ENCODE data around the gene FGR.

FGR gene

GRCh38 chr1:27615346-27616192, 19.4 kb downstream of the FGR start:
- no peak for DNase-seq

- no peak for DNase-seq
Measured at GRCh38 chr1:27614625-27615344, 20.2 kb downstream of the FGR start.

- no peak for DNase-seq
Measured at GRCh38 chr1:27614043-27614624, 20.9 kb downstream of the FGR start.

GRCh38 chr1:27612718-27613117, 22.3 kb downstream of the FGR start:
- DNase-seq = no peak

- no peak for DNase-seq
Measured at GRCh38 chr1:27611450-27611849, 23.5 kb downstream of the FGR start.

- no peak for DNase-seq
Measured at GRCh38 chr1:27609618-27610240, 25.3 kb downstream of the FGR start.

DNA sequence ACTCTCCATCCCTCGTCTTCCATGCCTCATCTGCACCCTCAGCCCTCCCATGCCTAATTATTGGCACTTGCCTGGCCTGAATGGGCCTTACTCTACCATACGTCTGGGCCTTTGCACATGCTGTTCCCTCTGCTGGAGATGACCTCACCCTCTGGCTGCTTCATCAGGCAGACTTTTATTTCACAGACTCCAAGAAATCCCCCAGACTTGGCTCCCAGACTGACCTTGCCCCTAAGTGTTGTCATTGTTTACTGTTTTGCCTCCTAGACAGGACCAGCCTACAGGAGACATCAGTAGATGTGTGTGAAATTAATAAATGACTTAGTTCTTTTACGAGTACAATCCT, 25.8 kb downstream of the FGR start:
- DNase-seq = no peak

DNA sequence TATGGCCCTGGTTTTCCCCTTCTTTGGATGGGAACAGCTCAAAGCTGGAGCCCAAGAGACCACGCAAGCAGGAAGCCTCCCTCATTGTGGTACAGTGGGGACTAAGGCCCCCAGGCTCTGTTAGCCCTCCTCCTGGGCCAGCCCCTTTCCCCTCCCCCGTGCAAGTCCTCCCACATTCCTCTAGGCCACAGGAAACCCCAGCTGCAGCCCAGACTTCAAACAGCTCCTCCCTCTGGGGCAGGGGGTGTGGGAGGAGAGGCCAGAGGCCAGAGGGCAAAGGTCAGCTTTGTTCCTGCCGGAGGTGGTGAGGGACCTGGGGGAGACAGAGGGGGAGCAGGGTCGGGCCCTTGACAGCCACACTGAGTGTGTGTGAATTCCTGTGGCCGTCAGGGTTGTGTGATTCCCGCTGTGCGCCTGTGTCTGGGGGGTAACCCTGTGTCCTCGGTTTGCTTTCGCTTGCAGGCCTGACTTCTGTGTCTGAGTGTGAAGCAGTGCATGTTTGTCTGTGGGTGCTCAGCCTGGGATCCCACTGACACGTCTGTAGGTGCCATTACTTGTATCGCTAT, 27.7 kb downstream of the FGR start:
- peak; percentile 53 for DNase-seq

DNA sequence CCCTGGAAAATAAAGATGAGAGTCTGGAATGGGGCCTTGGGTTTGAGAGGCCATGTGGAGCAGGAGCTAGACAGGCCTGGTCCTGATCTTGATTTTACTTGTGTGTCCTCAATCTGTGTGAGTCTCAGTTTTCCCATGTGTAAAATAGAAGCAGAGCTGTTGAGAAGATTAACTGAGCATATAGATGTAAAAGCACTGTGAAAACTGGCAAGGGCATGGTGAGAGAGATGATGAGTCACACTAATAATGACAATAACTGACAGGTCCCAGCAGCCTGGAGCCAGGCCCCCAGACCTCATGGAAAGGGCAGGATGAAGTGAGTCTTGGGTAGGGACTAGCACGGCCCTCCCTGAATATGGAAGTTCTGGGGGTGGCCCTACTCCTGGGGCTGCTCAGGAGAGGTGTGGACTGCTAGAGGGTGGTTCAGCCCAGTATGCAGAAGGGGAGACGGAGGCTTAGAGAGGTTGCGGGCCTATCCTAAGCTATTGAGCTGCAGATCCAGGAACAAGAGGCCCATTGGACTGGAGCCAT, 28.2 kb downstream of the FGR start:
- peak; percentile 42 for DNase-seq

GRCh38 chr1:27605796-27606707, 28.9 kb downstream of the FGR start:
- DNase-seq = peak; percentile 67

GRCh38 chr1:27605300-27605766, 29.7 kb downstream of the FGR start:
- no peak for DNase-seq

DNA sequence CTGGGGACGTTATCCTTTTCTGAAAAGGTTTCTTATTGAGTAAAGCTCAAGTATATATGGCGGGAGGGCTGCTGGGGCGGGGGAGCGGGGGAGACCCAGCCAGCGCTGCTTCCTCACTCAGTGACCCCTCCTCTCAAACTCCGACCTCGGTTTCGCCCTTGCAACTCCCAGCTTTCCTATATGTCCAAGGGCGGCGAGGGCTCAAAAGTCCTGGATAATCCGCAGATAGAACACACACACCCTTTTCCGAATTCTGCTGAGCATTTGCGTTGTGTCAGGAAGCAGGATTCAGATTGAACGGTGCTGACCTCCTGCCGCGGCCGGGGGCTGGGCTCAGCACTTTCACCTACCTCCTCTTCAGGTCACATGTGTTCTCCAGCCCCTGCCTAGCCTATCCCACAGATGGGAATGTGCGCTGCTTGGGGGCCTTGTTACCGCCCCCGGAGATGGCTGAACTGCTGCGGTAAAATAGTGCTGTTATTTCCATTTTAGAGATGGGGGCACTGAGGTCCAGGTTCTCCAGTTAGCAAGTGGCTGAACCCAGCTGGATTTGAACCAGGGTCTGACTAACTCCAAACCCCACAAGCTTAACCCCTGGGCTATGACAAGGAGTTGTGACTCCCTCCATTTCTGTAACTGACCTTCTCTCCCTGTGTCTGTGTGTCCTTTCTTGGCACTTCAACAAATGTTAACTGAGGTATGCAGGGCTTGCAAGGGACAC, 30.2 kb downstream of the FGR start:
- no peak for DNase-seq

- peak; percentile 91 for DNase-seq
Measured at GRCh38 chr1:27603681-27604578, 31.1 kb downstream of the FGR start, which contains the start of gene AHDC1. Gene AHDC1 (minus strand): TSS chr1:27604144. CDS start chr1:27552115, 52,029 bp downstream.

DNA sequence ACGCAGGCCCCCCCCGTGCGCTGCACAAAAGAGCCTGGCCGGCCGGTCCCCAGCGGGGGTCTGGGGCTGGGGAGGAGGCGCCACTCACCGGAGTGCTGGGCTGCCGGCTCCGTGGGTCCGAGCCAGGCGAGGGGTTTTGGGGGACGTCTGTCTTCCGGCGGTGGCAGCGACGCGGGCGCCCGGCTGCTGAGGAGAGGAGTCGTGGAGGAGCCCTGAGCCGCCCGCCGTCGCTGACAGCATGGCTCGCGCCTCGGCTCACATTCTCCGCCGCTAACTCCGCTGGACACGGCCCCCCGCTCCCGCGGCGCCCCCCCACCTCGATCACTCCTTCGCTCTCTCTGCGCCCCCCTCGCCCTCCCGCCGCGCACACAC, 31.7 kb downstream of the FGR start:
- no peak for DNase-seq

GRCh38 chr1:27602462-27603308, 32.3 kb downstream of the FGR start:
- peak; percentile 42 for DNase-seq

GRCh38 chr1:27601771-27602461, 33.1 kb downstream of the FGR start:
- DNase-seq = no peak

GRCh38 chr1:27601321-27601770, 33.6 kb downstream of the FGR start:
- DNase-seq = no peak

All from fibroblast of skin of right quadriceps (primary cell).